Endothelial cell (in vitro differentiated cells): ENCODE measurements around the gene LIMS4. TPM values are rescaled to one million over a fixed set of nuclear protein-coding genes. Genes with fewer than 3 reads are reported as not detected.
"Not testable (repeated sequence)": the region's sequence is repeated elsewhere in the genome, so short reads cannot be mapped to it uniquely, and the experiment has no call there.

Source experiments
- DNase-seq: peaks from one replicate; pipeline ENCODE4 v3.0.0; 2021; ENCODE audit warnings: low spot score
- H3K27ac Mint-ChIP-seq: one replicate; pipeline ENCODE4 v1.8.0; 2021; ENCODE audit warnings: mixed read lengths, inconsistent platforms; ENCODE audit not compliant: unreplicated experiment
- H3K27me3 Mint-ChIP-seq: one replicate; pipeline ENCODE4 v1.8.0; 2021; ENCODE audit warnings: mild to moderate bottlenecking, moderate library complexity, mixed read lengths, inconsistent platforms; ENCODE audit not compliant: unreplicated experiment
- H3K36me3 Mint-ChIP-seq: one replicate; pipeline ENCODE4 v1.8.0; 2021; ENCODE audit warnings: mild to moderate bottlenecking, low read depth, mixed read lengths, inconsistent platforms; ENCODE audit not compliant: unreplicated experiment
- H3K4me1 Mint-ChIP-seq: one replicate; pipeline ENCODE4 v1.8.0; 2021; ENCODE audit warnings: mild to moderate bottlenecking, mixed read lengths, inconsistent platforms; ENCODE audit not compliant: unreplicated experiment
- H3K4me3 Mint-ChIP-seq: one replicate; pipeline ENCODE4 v1.8.0; 2021; ENCODE audit warnings: mild to moderate bottlenecking, mixed read lengths, inconsistent platforms; ENCODE audit not compliant: unreplicated experiment
- H3K9me3 Mint-ChIP-seq: one replicate; pipeline ENCODE4 v1.8.0; 2021; ENCODE audit warnings: mixed read lengths, inconsistent platforms; ENCODE audit not compliant: unreplicated experiment
- total RNA-seq: library from RNA; stranded (reverse); fragmentation: NEBNext Ultra II Directional; extraction: Animal tissue kit (Norgen Biotek cat#: 25700); gene quantifications from one replicate; pipeline ENCODE4 v1.2.1, GENCODE V29; 2021; ENCODE audit not compliant: unreplicated experiment

The LIMS4 gene
- total RNA-seq, 1 donor from 2014 or later = 10.1 TPM

- H3K27me3 Mint-ChIP-seq, DNase-seq, H3K27ac Mint-ChIP-seq, H3K9me3 Mint-ChIP-seq, H3K36me3 Mint-ChIP-seq, H3K4me3 Mint-ChIP-seq, H3K4me1 Mint-ChIP-seq: not testable (repeated sequence)
Observed at GRCh38 chr2:110443305-110444005, 29.2 kb downstream of the LIMS4 start.

- H3K9me3 Mint-ChIP-seq, H3K4me1 Mint-ChIP-seq, H3K4me3 Mint-ChIP-seq, H3K36me3 Mint-ChIP-seq, H3K27me3 Mint-ChIP-seq, H3K27ac Mint-ChIP-seq, DNase-seq: not testable (repeated sequence)
Observed at GRCh38 chr2:110441905-110442304, 30.7 kb downstream of the LIMS4 start.

- H3K9me3 Mint-ChIP-seq, H3K27ac Mint-ChIP-seq, H3K4me3 Mint-ChIP-seq, DNase-seq, H3K4me1 Mint-ChIP-seq, H3K27me3 Mint-ChIP-seq, H3K36me3 Mint-ChIP-seq: not testable (repeated sequence)
Observed at GRCh38 chr2:110434565-110434964, 38.1 kb downstream of the LIMS4 start.

DNA sequence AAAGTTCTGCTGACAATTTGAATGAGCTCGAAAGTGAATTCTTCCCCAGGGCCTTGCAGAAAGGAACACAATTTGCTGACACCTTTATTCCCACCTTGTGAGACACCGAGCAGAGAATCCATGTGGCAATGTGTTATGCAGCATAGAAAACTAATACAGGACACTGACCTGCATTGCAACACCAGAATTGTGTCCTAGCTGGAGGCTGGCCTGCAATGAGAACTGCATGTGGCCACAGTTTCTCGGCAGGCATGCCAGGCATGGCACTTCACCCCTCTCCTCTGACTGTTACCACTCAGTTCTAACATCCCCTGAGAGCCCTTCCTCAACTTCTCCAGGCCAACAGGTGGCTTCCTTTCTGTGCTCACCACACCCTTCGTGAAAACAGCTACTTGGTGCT lies 46.9 kb downstream of the LIMS4 start:
- H3K27me3 Mint-ChIP-seq, H3K4me1 Mint-ChIP-seq: not testable (repeated sequence)

GRCh38 chr2:110424421-110424820 lies 48.2 kb downstream of the LIMS4 start:
- H3K36me3 Mint-ChIP-seq, H3K4me3 Mint-ChIP-seq, H3K4me1 Mint-ChIP-seq, H3K27ac Mint-ChIP-seq, H3K27me3 Mint-ChIP-seq, H3K9me3 Mint-ChIP-seq, DNase-seq: not testable (repeated sequence)

More for the DNA sequence above, 46.9 kb downstream of the LIMS4 start:
- H3K36me3 Mint-ChIP-seq, H3K9me3 Mint-ChIP-seq, DNase-seq, H3K27ac Mint-ChIP-seq, H3K4me3 Mint-ChIP-seq: not testable (repeated sequence)

GRCh38 chr2:110423574-110423962 lies 49.0 kb downstream of the LIMS4 start:
- H3K27me3 Mint-ChIP-seq, H3K27ac Mint-ChIP-seq, DNase-seq, H3K9me3 Mint-ChIP-seq, H3K4me3 Mint-ChIP-seq, H3K4me1 Mint-ChIP-seq, H3K36me3 Mint-ChIP-seq: not testable (repeated sequence)

DNA sequence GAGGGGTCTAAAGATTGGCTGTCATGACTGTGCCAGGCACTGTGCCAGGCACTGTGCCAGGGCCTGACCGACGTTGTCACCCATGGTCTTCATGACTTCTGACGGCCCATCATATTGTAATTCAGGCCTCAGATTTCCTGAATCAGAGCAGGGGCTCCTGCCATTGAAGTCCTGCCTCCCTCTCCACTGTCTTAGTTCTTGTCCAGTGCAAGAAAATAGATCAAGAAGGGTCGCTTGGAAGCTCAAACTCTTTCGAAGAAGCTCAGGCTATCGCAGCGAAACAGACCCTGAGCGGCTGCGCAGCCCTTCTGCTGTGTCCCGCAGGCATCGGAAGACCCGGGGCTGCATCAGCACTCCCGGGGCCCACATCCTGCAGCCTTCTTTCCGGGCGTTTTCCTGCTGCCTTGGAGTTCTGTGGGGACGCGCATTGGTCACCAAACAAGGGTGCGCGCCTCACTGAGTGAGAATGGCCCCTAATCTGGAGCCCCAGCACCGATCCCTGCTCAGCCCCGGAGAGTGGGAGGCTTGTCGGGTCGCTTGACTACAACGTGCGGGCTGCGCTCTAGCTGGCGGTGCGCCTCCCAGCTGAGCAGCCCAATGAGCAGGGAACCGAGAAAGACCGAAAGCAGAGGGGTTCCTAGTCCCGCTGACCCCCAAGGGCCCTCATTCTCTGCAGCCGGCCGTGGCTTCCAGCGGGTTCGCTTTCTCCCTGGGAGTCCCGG lies 49.6 kb downstream of the LIMS4 start:
- H3K4me3 Mint-ChIP-seq, H3K9me3 Mint-ChIP-seq, DNase-seq, H3K36me3 Mint-ChIP-seq, H3K27me3 Mint-ChIP-seq, H3K4me1 Mint-ChIP-seq, H3K27ac Mint-ChIP-seq: not testable (repeated sequence)

DNA sequence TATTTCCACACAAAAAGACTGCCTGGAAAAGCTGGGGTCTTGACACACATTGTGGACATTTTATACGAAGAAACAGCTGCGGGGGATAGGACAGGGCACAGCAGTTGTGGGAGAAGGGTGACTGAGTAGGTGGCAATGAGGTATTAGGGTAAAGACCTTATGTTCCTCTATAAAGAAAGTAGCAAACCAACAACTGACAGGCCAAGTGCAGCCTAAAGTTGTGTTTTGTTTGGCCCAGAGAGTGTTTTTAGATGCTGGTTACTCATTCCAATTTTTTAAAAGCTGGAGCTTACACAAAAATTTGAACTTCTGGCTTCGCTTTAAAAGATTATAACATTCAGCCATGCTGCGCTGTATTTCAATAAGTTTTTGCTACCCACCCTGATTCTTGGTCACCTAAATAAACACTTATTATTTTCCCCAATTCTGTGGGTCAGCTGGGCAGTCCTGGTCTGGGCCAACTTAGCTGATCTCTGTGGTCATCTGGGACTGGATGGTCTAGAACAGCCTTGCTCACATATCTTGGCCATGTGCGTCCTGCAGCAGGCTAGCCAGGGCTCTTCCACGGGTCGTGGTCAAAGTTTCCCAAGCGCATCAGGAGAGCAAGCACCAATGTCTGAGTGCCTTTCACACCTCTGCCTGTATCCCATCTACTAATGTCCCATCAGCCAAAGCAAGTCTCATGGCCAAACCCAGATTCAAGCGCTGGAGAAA lies 51.8 kb downstream of the LIMS4 start:
- not testable (repeated sequence) for H3K9me3 Mint-ChIP-seq, H3K4me3 Mint-ChIP-seq, H3K4me1 Mint-ChIP-seq, H3K27ac Mint-ChIP-seq, H3K36me3 Mint-ChIP-seq, H3K27me3 Mint-ChIP-seq, DNase-seq

DNA sequence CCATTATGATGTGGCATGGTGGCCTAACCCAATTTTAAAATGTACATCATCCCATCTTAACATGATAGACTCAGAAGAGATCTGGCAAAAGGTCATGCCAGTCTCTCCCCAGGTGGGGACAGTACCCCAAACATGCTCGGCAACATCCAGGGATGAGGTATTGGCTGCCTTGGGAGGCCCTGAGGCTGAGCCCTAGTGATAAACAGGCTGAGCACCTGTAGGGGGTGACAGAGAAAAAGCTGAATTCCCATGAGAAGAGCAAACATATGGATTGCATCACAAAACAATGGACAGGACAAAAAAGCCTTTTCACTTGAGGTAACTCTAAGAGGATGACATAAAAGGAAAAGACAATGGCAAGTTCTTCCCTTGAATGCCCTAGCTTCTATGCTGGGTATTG lies 65.5 kb downstream of the LIMS4 start:
- not testable (repeated sequence) for H3K27ac Mint-ChIP-seq, H3K4me3 Mint-ChIP-seq, H3K9me3 Mint-ChIP-seq, H3K4me1 Mint-ChIP-seq, DNase-seq, H3K36me3 Mint-ChIP-seq, H3K27me3 Mint-ChIP-seq

DNA sequence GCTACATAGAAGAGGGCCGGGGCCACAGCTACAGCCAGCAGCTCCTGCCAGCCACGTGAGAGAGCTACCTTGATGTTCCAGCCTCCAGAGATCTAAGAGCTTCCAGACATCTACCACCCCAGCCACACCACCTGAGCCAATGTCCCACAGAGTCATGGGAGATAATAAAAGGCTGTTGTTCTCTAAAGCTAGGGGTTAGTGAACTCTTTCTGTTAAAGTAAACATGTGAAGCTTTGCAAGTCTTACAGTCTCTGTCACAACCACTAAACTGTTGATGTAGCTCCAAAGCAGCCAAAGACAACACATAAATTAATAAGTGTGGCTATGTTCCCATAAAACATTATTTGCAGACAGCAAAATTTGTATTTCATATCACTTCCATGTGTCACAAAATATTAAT lies 67.6 kb downstream of the LIMS4 start:
- H3K36me3 Mint-ChIP-seq, H3K27ac Mint-ChIP-seq, DNase-seq: not testable (repeated sequence)

DNA sequence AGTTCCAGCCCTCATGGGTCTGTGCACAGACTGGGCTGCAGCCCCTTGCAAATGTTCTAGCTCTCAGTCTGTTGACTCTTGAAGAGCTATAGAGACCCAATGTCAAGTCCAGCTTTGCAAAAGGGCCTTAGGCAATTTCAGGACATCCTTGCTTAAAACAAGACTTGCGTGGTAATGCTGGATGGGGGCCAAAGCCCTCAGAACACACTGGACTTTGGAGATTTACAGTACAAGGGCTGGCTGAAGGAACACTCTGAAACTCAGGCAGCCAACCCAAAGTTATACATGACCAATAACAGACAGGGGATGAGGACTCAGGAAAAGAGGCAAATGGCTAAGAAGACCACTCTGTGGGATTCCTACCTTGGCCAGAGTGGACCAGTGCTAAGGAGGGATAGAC lies 68.4 kb downstream of the LIMS4 start:
- DNase-seq, H3K27me3 Mint-ChIP-seq, H3K4me3 Mint-ChIP-seq, H3K36me3 Mint-ChIP-seq, H3K27ac Mint-ChIP-seq, H3K9me3 Mint-ChIP-seq, H3K4me1 Mint-ChIP-seq: not testable (repeated sequence)

More for the DNA sequence above, 67.6 kb downstream of the LIMS4 start:
- not testable (repeated sequence) for H3K4me3 Mint-ChIP-seq, H3K27me3 Mint-ChIP-seq, H3K9me3 Mint-ChIP-seq, H3K4me1 Mint-ChIP-seq
